HG02884 (cell line): ENCODE results near the gene ADARB1.
"Not testable (repeated sequence)": the region's sequence is repeated elsewhere in the genome, so short reads cannot be mapped to it uniquely, and the experiment has no call there.

Experiments used
- ATAC-seq: cut with Tn5 transposase; IDR thresholded peaks from one replicate; pipeline ENCODE4 v1.9.1; 2021; ENCODE audit warnings: mild to moderate bottlenecking, moderate library complexity; ENCODE audit not compliant: unreplicated experiment

Gene ADARB1

GRCh38 chr21:45132841-45133573 is 58.6 kb downstream of the ADARB1 start:
- no peak for ATAC-seq

GRCh38 chr21:45133574-45134278 is 59.3 kb downstream of the ADARB1 start:
- ATAC-seq = not testable (repeated sequence)

GRCh38 chr21:45134279-45135076 is 60.1 kb downstream of the ADARB1 start:
- ATAC-seq = no peak

GRCh38 chr21:45135122-45135521 is 60.7 kb downstream of the ADARB1 start:
- no peak for ATAC-seq

- no peak for ATAC-seq
Observed at GRCh38 chr21:45135868-45136267, 61.5 kb downstream of the ADARB1 start.

GRCh38 chr21:45136500-45136899 is 62.1 kb downstream of the ADARB1 start:
- ATAC-seq = no peak

GRCh38 chr21:45136927-45137611 is 62.7 kb downstream of the ADARB1 start:
- no peak for ATAC-seq

- no peak for ATAC-seq
Observed at GRCh38 chr21:45137612-45137937, 63.2 kb downstream of the ADARB1 start.

- no peak for ATAC-seq
Observed at GRCh38 chr21:45138199-45139002, 64.0 kb downstream of the ADARB1 start.

GRCh38 chr21:45139003-45139360 is 64.6 kb downstream of the ADARB1 start:
- ATAC-seq = not testable (repeated sequence)

- no peak for ATAC-seq
Observed at GRCh38 chr21:45139473-45139872, 65.1 kb downstream of the ADARB1 start.

GRCh38 chr21:45140346-45140940 is 66.1 kb downstream of the ADARB1 start:
- peak; percentile 70 for ATAC-seq

- not testable (repeated sequence) for ATAC-seq
Observed at GRCh38 chr21:45140944-45141343, 66.6 kb downstream of the ADARB1 start.

GRCh38 chr21:45141507-45141906 is 67.1 kb downstream of the ADARB1 start:
- ATAC-seq = no peak

GRCh38 chr21:45142469-45143308 is 68.3 kb downstream of the ADARB1 start:
- no peak for ATAC-seq

- ATAC-seq = no peak
Observed at GRCh38 chr21:45143855-45144254, 69.5 kb downstream of the ADARB1 start.

GRCh38 chr21:45145146-45145545 is 70.8 kb downstream of the ADARB1 start:
- no peak for ATAC-seq

- not testable (repeated sequence) for ATAC-seq
Observed at GRCh38 chr21:45145846-45146245, 71.5 kb downstream of the ADARB1 start.

- ATAC-seq = no peak
Observed at GRCh38 chr21:45146306-45146705, 71.9 kb downstream of the ADARB1 start.
